GM19468 (cell line): ENCODE data around the gene CHMP1B.
"Not testable (repeated sequence)": the region's sequence is repeated elsewhere in the genome, so short reads cannot be mapped to it uniquely, and the experiment has no call there.

Experiments used
- ATAC-seq: cut with Tn5 transposase; IDR thresholded peaks from one replicate; pipeline ENCODE4 v1.9.1; 2021; ENCODE audit warnings: mild to moderate bottlenecking, moderate library complexity, moderate number of reproducible peaks; ENCODE audit not compliant: unreplicated experiment; ENCODE audit errors: extremely low read depth

The CHMP1B gene

GRCh38 chr18:11892438-11892837 is 41.2 kb downstream of the CHMP1B start:
- ATAC-seq, result not testable (repeated sequence)

GRCh38 chr18:11897781-11898180 is 46.6 kb downstream of the CHMP1B start:
- no peak for ATAC-seq

GRCh38 chr18:11899063-11899462 is 47.9 kb downstream of the CHMP1B start:
- ATAC-seq, result no peak

- no peak for ATAC-seq
Measured at GRCh38 chr18:11901826-11902438, 50.7 kb downstream of the CHMP1B start.

- no peak for ATAC-seq
Measured at GRCh38 chr18:11902522-11903292, 51.5 kb downstream of the CHMP1B start.
